CD14-positive monocyte (primary cell): ENCODE measurements around the gene CD177. TPM values are rescaled to one million over a fixed set of nuclear protein-coding genes. Genes with fewer than 3 reads are reported as not detected.

Source experiments
- DNase-seq, 3 donors: peaks; one replicate each; pipeline ENCODE4 v3.0.0-alpha.2; 2011 to 2022
- H2AFZ ChIP-seq: 2 replicates; pipeline ENCODE4 v1.6.0; 2012; ENCODE audit warnings: mild to moderate bottlenecking, low read depth, low read length, inconsistent platforms; ENCODE audit not compliant: insufficient read depth, poor library complexity, severe bottlenecking
- H3K27ac ChIP-seq, 2 donors: 1 replicate in 1 of 2; 2 replicates in 1 of 2; pipeline ENCODE4 v1.5.1; 2012 to 2013; ENCODE audit warnings: low read length in 2 of 2, control low read depth in 1 of 2, inconsistent platforms in 1 of 2, low read depth in 1 of 2, mild to moderate bottlenecking in 1 of 2
- H3K27me3 ChIP-seq, 2 donors: one replicate each; pipeline versions ENCODE4 v1.6.0 to v1.6.1; 2011 to 2013; ENCODE audit warnings: low read length in 2 of 2; ENCODE audit not compliant: control insufficient read depth in 2 of 2, insufficient read depth in 2 of 2
- H3K36me3 ChIP-seq, 2 donors: replicated peaks in 1 of 2; 1 replicate in 1 of 2; 2 replicates in 1 of 2; pipeline versions ENCODE4 v1.5.1 to v1.6.1; 2012 to 2013; ENCODE audit warnings: low read length in 2 of 2, control low read depth in 1 of 2, inconsistent platforms in 1 of 2, mild to moderate bottlenecking in 1 of 2; ENCODE audit not compliant: insufficient read depth in 2 of 2, control insufficient read depth in 1 of 2
- H3K4me1 ChIP-seq, 2 donors: 1 replicate in 1 of 2; 2 replicates in 1 of 2; pipeline versions ENCODE4 v1.5.1 to v1.6.1; 2012 to 2013; ENCODE audit warnings: low read length in 2 of 2, control low read depth in 1 of 2, inconsistent platforms in 1 of 2, mild to moderate bottlenecking in 1 of 2, moderate library complexity in 1 of 2; ENCODE audit not compliant: insufficient read depth in 2 of 2, control insufficient read depth in 1 of 2
- H3K4me2 ChIP-seq: replicated peaks from 2 replicates; pipeline ENCODE3; 2012; ENCODE audit warnings: low read length, moderate library complexity, mild to moderate bottlenecking; ENCODE audit not compliant: poor library complexity, severe bottlenecking; ENCODE audit errors: extremely low read depth
- H3K4me3 ChIP-seq, 3 experiments: fragments of 200-600 bp in 1 of 3; sonication (generic) in 1 of 3; replicated peaks in 1 of 3; 1 replicate in 2 of 3; 2 replicates in 1 of 3; pipeline ENCODE4 v1.5.1; 2011 to 2013; ENCODE audit warnings: low read length in 3 of 3, mild to moderate bottlenecking in 3 of 3, control low read depth in 2 of 3, low read depth in 2 of 3, inconsistent platforms in 1 of 3, moderate library complexity in 1 of 3
- H3K79me2 ChIP-seq: 2 replicates; pipeline ENCODE4 v1.6.0; 2012; ENCODE audit warnings: mild to moderate bottlenecking, control low read depth, inconsistent platforms, low read length, moderate library complexity; ENCODE audit not compliant: insufficient read depth
- H3K9ac ChIP-seq: 2 replicates; pipeline ENCODE4 v1.6.0; 2017; ENCODE audit warnings: low read length, mild to moderate bottlenecking; ENCODE audit not compliant: insufficient read depth, poor library complexity, severe bottlenecking
- H3K9me3 ChIP-seq, 2 donors: replicated peaks in 1 of 2; 1 replicate in 1 of 2; 2 replicates in 1 of 2; pipeline versions ENCODE4 v1.5.1 to v1.6.1; 2012 to 2013; ENCODE audit warnings: low read length in 2 of 2, control low read depth in 1 of 2; ENCODE audit not compliant: control insufficient read depth in 1 of 2, insufficient read depth in 1 of 2
- H4K20me1 ChIP-seq: 2 replicates; pipeline ENCODE4 v1.6.0; 2012; ENCODE audit warnings: mild to moderate bottlenecking, low read length, control low read depth, moderate library complexity; ENCODE audit not compliant: insufficient read depth
- H3K27ac Mint-ChIP-seq, 7 donors: one replicate each; pipeline ENCODE4 v1.8.0; 2020; ENCODE audit warnings: mild to moderate bottlenecking in 7 of 7, mixed read lengths in 7 of 7, moderate library complexity in 6 of 7, inconsistent platforms in 2 of 7
- H3K27me3 Mint-ChIP-seq, 3 donors: one replicate each; pipeline ENCODE4 v1.8.0; 2021 to 2022; ENCODE audit warnings: low read depth in 3 of 3, mild to moderate bottlenecking in 3 of 3, mixed read lengths in 3 of 3, moderate library complexity in 3 of 3, inconsistent platforms in 1 of 3
- H3K36me3 Mint-ChIP-seq, 2 donors: one replicate each; pipeline ENCODE4 v1.8.0; 2020; ENCODE audit warnings: mixed read lengths in 2 of 2, inconsistent platforms in 1 of 2, mild to moderate bottlenecking in 1 of 2
- H3K4me1 Mint-ChIP-seq: one replicate; pipeline ENCODE4 v1.8.0; 2020; ENCODE audit warnings: mild to moderate bottlenecking, mixed read lengths
- H3K4me3 Mint-ChIP-seq, 2 donors: one replicate each; pipeline ENCODE4 v1.8.0; 2020; ENCODE audit warnings: mild to moderate bottlenecking in 2 of 2, mixed read lengths in 2 of 2, moderate library complexity in 1 of 2
- H3K9me3 Mint-ChIP-seq, 7 donors: one replicate each; pipeline ENCODE4 v1.8.0; 2020 to 2022; ENCODE audit warnings: mixed read lengths in 7 of 7, mild to moderate bottlenecking in 6 of 7, moderate library complexity in 6 of 7, inconsistent platforms in 2 of 7
- WGBS: methylation state at CpG from one replicate; pipeline ENCODE4 v1.1.5; 2013; ENCODE audit warnings: missing lambda C conversion rate; ENCODE audit not compliant: insufficient coverage; 5-methylcytosine and 5-hydroxymethylcytosine counted together
- intact Hi-C, 2 donors: fragments of 100-400 bp; cut with micrococcal nuclease; formaldehyde crosslinking; loops; one replicate each; pipeline versions ENCODE4 v1.15.0 to v1.15.1; 2023
- polyA plus RNA-seq, 3 donors: library from polyadenylated mRNA; depleted of rRNA in 1 of 3; unstranded in 2 of 3; stranded (reverse) in 1 of 3; fragments of 300-500 nt in 2 of 3; fragments of >200 nt in 1 of 3; fragmentation: Illumina TruSeq in 2 of 3; gene quantifications; 1 replicate in 2 of 3; 2 replicates in 1 of 3; pipeline ENCODE4 v1.2.3, GENCODE V29; 2012 to 2021
- TF ChIP-seq, protein P1 (sequence below): fragments of 200-600 bp; IDR thresholded peaks from one replicate; pipeline ENCODE4 v1.8.0; 2022; ENCODE audit warnings: antibody characterized with exemption, mild to moderate bottlenecking

Gene CD177
- polyA plus RNA-seq, 3 donors = not detected

- Mint-ChIP-seq H3K4me1 (peaks cover 2% of the 10 kb centered on the region), H3K36me3 (peaks cover 0 to 9% of the 10 kb centered on the region in 2 donors), H3K9me3 (peaks cover 0 to 6% (median 2%) of the 10 kb centered on the region in 7 donors), H3K4me3 (no peak overlapping the region), H3K27me3 (peaks cover 0 to 5% (median 4%) of the 10 kb centered on the region in 3 donors), H3K27ac (peak overlapping the region in 3 of 7 donors; percentile 25 to 64 (median 27))
- Histone ChIP-seq H4K20me1 (no peaks in the 10 kb centered on the region), H3K27me3 (no peaks in the 10 kb centered on the region), H3K4me1 (peaks cover 4 to 24% of the 10 kb centered on the region in 2 donors), H3K36me3 (no peaks in the 10 kb centered on the region), H3K4me2 (no peak overlapping the region), H3K9me3 (no peaks in the 10 kb centered on the region), H3K27ac (no peak overlapping the region), H2AFZ (no peak overlapping the region), H3K79me2 (no peaks in the 10 kb centered on the region), H3K9ac (no peak overlapping the region), H3K4me3 (no peak overlapping the region)
- intact Hi-C loops = no loop called here
- DNase-seq = no peak
- WGBS = 84% methylated on average over 7 of the region's 11 CpGs
- TF ChIP-seq, protein P1, sequence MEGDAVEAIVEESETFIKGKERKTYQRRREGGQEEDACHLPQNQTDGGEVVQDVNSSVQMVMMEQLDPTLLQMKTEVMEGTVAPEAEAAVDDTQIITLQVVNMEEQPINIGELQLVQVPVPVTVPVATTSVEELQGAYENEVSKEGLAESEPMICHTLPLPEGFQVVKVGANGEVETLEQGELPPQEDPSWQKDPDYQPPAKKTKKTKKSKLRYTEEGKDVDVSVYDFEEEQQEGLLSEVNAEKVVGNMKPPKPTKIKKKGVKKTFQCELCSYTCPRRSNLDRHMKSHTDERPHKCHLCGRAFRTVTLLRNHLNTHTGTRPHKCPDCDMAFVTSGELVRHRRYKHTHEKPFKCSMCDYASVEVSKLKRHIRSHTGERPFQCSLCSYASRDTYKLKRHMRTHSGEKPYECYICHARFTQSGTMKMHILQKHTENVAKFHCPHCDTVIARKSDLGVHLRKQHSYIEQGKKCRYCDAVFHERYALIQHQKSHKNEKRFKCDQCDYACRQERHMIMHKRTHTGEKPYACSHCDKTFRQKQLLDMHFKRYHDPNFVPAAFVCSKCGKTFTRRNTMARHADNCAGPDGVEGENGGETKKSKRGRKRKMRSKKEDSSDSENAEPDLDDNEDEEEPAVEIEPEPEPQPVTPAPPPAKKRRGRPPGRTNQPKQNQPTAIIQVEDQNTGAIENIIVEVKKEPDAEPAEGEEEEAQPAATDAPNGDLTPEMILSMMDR = no peak
Observed at GRCh38 chr19:43330726-43331434, 22.6 kb upstream of the CD177 start.

DNA sequence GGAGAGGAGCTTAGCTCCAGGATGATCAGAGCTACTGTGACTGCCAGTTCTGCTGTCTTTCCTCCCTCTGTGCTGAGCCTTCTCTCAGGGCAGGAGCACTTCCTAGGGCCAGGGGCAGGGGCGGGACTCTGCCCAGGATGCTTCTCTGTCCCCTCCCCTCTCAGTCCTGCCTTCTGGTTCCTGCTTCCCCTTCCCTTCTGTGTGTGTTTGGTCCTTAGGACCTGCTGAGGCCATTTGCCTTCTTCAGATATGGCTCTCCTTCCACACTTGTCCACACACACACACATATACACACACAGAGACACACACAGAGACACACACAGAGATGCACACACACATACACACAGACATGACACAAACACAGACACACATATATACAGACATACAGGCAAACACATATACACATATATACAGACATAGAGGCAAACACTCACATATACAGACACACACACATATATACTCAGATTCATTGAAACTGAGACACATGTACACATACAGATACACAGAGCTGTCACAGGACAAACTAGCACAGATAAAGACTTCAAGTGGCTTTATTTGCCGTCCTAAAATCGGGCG lies 22.0 kb upstream of the CD177 start:
- no peak overlapping the region for H3K27ac ChIP-seq
- no peaks in the 10 kb centered on the region for H3K79me2 ChIP-seq
- H3K4me3 Mint-ChIP-seq = no peak overlapping the region

More for the DNA sequence above, 22.0 kb upstream of the CD177 start:
- H3K27ac Mint-ChIP-seq = peak overlapping the region in 4 of 7 donors; percentile 0 to 64 (median 18)
- peaks cover 4 to 5% (median 4%) of the 10 kb centered on the region in 3 donors for H3K27me3 Mint-ChIP-seq
- 84% methylated on average over 4 of the region's 4 CpGs for WGBS
- peaks cover 2% of the 10 kb centered on the region for H3K4me1 Mint-ChIP-seq
- H4K20me1 ChIP-seq = no peaks in the 10 kb centered on the region
- no peak overlapping the region for H2AFZ ChIP-seq
- peak in 1 of 3 donors; percentile 15 for DNase-seq
- no peak overlapping the region for H3K4me3 ChIP-seq
- H3K9ac ChIP-seq = no peak overlapping the region
- H3K4me2 ChIP-seq = no peak overlapping the region
- H3K36me3 ChIP-seq = no peaks in the 10 kb centered on the region
- peaks cover 4 to 23% of the 10 kb centered on the region in 2 donors for H3K4me1 ChIP-seq
- no peaks in the 10 kb centered on the region for H3K9me3 ChIP-seq
- no peaks in the 10 kb centered on the region for H3K27me3 ChIP-seq
- peaks cover 0 to 6% (median 2%) of the 10 kb centered on the region in 7 donors for H3K9me3 Mint-ChIP-seq
- peaks cover 0 to 9% of the 10 kb centered on the region in 2 donors for H3K36me3 Mint-ChIP-seq
- intact Hi-C loops = no loop called here
- TF ChIP-seq, protein P1 = no peak
